Endothelial cell of umbilical vein (primary cell): Measurements from ENCODE around the gene PITPNM2. TPM values are rescaled to one million over a fixed set of nuclear protein-coding genes. Genes with fewer than 3 reads are reported as not detected.

Experiments used
- BruUV-seq: library from RNA; stranded (reverse); fragments of 400-500 nt; replicated peaks from 2 replicates; lab custom pipeline; 2021; lab: Mats Ljungman, UMichigan
- CTCF ChIA-PET: fragments of 300-600, 350-600 bp; sonication (Branson Sonifier 250); formaldehyde crosslinking; loops from one replicate; lab custom pipeline; 2021; ENCODE audit warnings: antibody characterized with exemption, inconsistent platforms; lab: Charles Lee
- POLR2A ChIA-PET: fragments of 300-600, 350-600 bp; sonication (Branson Sonifier 250); formaldehyde crosslinking; loops from one replicate; lab custom pipeline; 2021; ENCODE audit warnings: antibody characterized with exemption, inconsistent platforms; lab: Charles Lee
- DNase-seq: peaks from one replicate; pipeline ENCODE4 v3.0.0-alpha.2; 2011; ENCODE audit warnings: low read depth, low spot score
- FAIRE-seq: peaks from 2 replicates; lab custom pipeline; 2011; peaks lifted over from hg19 to GRCh38; lab: Jason Lieb, UNC
- H2AFZ ChIP-seq: 2 replicates; pipeline ENCODE4 v1.6.0; 2012; ENCODE audit warnings: low read depth, low read length, control low read depth, inconsistent platforms
- H3K27ac ChIP-seq: 2 replicates; pipeline ENCODE4 v1.5.1; 2011; ENCODE audit warnings: low read depth, mild to moderate bottlenecking, control low read depth, low read length, moderate library complexity; ENCODE audit not compliant: insufficient read depth
- H3K27me3 ChIP-seq, 2 experiments: 2 replicates each; pipeline versions ENCODE4 v1.6.0 to v1.6.1; 2011; ENCODE audit warnings: low read length in 2 of 2, mixed read lengths in 1 of 2; ENCODE audit not compliant: control insufficient read depth in 2 of 2, insufficient read depth in 2 of 2
- H3K36me3 ChIP-seq, 2 experiments: 2 replicates in 1 of 2; 3 replicates in 1 of 2; pipeline ENCODE4 v1.5.1; 2011; ENCODE audit warnings: low read length in 2 of 2, mild to moderate bottlenecking in 1 of 2, moderate library complexity in 1 of 2; ENCODE audit not compliant: control insufficient read depth in 2 of 2, insufficient read depth in 2 of 2; ENCODE audit errors: extremely low read depth in 1 of 2
- H3K4me1 ChIP-seq: 3 replicates; pipeline ENCODE4 v1.5.1; 2011; ENCODE audit warnings: mild to moderate bottlenecking, low read length; ENCODE audit not compliant: control insufficient read depth, insufficient read depth; ENCODE audit errors: extremely low read depth
- H3K4me2 ChIP-seq: 2 replicates; pipeline ENCODE4 v1.6.1; 2011; ENCODE audit warnings: low read length, control low read depth, mixed read lengths; ENCODE audit not compliant: insufficient read depth
- H3K4me3 ChIP-seq, 3 experiments: fragments of 200-600 bp in 1 of 3; sonication (generic), shearing (Covaris generic) in 1 of 3; replicated peaks in 1 of 3; 2 replicates each; pipeline ENCODE4 v1.5.1; 2011 to 2016; ENCODE audit warnings: control low read depth in 3 of 3, low read length in 3 of 3, mild to moderate bottlenecking in 2 of 3, inconsistent platforms in 1 of 3, low read depth in 1 of 3, moderate library complexity in 1 of 3; ENCODE audit not compliant: insufficient read depth in 1 of 3
- H3K79me2 ChIP-seq: 2 replicates; pipeline ENCODE4 v1.6.0; 2012; ENCODE audit warnings: low read length, inconsistent platforms; ENCODE audit not compliant: control insufficient read depth, insufficient read depth
- H3K9ac ChIP-seq: replicated peaks from 2 replicates; pipeline ENCODE3; 2011; ENCODE audit warnings: low read length, control low read depth; ENCODE audit not compliant: insufficient read depth; ENCODE audit errors: extremely low read depth
- H3K9me1 ChIP-seq: replicated peaks from 3 replicates; pipeline ENCODE4 v1.6.0; 2011; ENCODE audit warnings: mild to moderate bottlenecking, low read length; ENCODE audit not compliant: control insufficient read depth, insufficient read depth; ENCODE audit errors: extremely low read depth
- H3K9me3 ChIP-seq: replicated peaks from 2 replicates; pipeline ENCODE4 v1.5.1; 2012; ENCODE audit warnings: low read length, inconsistent platforms; ENCODE audit not compliant: control insufficient read depth, insufficient read depth
- H4K20me1 ChIP-seq: replicated peaks from 2 replicates; pipeline ENCODE3; 2011; ENCODE audit warnings: mild to moderate bottlenecking, low read length; ENCODE audit not compliant: control insufficient read depth, insufficient read depth; ENCODE audit errors: extremely low read depth
- CTCF ChIP-seq, 2 donors: IDR thresholded peaks; 1 replicate in 1 of 2; 2 replicates in 1 of 2; pipeline ENCODE4 v1.5.1; 2011; ENCODE audit warnings: low read length in 2 of 2, mild to moderate bottlenecking in 2 of 2, moderate library complexity in 2 of 2, control low read depth in 1 of 2, inconsistent platforms in 1 of 2, low read depth in 1 of 2; ENCODE audit not compliant: insufficient read depth in 1 of 2; ENCODE audit errors: extremely low read depth in 1 of 2
- EZH2 ChIP-seq: IDR thresholded peaks from 2 replicates; pipeline ENCODE4 v1.6.1; 2012; ENCODE audit warnings: borderline replicate concordance, low read depth, mild to moderate bottlenecking, moderate library complexity, low read length, inconsistent platforms; ENCODE audit not compliant: severe bottlenecking
- FOS ChIP-seq: IDR thresholded peaks from 2 replicates; pipeline ENCODE4 v1.6.1; 2011; ENCODE audit warnings: mild to moderate bottlenecking, low read length, moderate library complexity, borderline replicate concordance; ENCODE audit not compliant: insufficient read depth
- GATA2 ChIP-seq: IDR thresholded peaks from 2 replicates; pipeline ENCODE4 v1.7.0; 2011; ENCODE audit warnings: low read depth, mild to moderate bottlenecking, moderate library complexity, mixed read lengths, low read length; ENCODE audit not compliant: insufficient read length, insufficient read depth
- JUN ChIP-seq: IDR thresholded peaks from 2 replicates; pipeline ENCODE4 v1.6.1; 2011; ENCODE audit warnings: borderline replicate concordance, low read depth; ENCODE audit not compliant: insufficient read length, insufficient read depth
- MAX ChIP-seq: IDR thresholded peaks from 2 replicates; pipeline ENCODE4 v1.6.1; 2011; ENCODE audit not compliant: insufficient read depth, insufficient read length
- MYC ChIP-seq: IDR thresholded peaks from one replicate; pipeline ENCODE4 v1.6.1; 2011; ENCODE audit warnings: mild to moderate bottlenecking, low read depth, low read length
- POLR2A ChIP-seq: IDR thresholded peaks from 2 replicates; pipeline ENCODE4 v1.6.1; 2012; ENCODE audit warnings: low read depth, mild to moderate bottlenecking, control low read depth, low read length
- POLR2AphosphoS5 ChIP-seq: IDR thresholded peaks from 2 replicates; pipeline ENCODE4 v1.6.1; 2012; ENCODE audit warnings: low read depth, mild to moderate bottlenecking, control low read depth, low read length, moderate library complexity; ENCODE audit not compliant: insufficient read depth
- dilution Hi-C: fragments of 300-500 bp; cut with MboI; formaldehyde crosslinking; loops from one replicate; pipeline ENCODE4 v1.15.0; 2019; ENCODE audit warnings: low sequenced_read_pairs; ENCODE audit not compliant: extremely low pct_ligation_motif_present
- intact Hi-C: fragments of 100-400 bp; cut with micrococcal nuclease; formaldehyde crosslinking; loops from one replicate; pipeline ENCODE4 v1.10.0; 2022
- polyA plus RNA-seq, 4 experiments: library from polyadenylated mRNA; depleted of rRNA in 3 of 4; stranded (reverse) in 3 of 4; unstranded in 1 of 4; fragments of >200 nt; gene quantifications; 2 replicates each; pipeline versions ENCODE4 v1.2.1 to v1.2.3, GENCODE V29; 2011 to 2012; ENCODE audit warnings: missing spikeins in 1 of 4
- total RNA-seq: library from RNA; stranded (reverse); gene quantifications from 2 replicates; pipeline ENCODE4 v1.2.3, GENCODE V29; 2021

PITPNM2 gene
- total and polyA plus RNA-seq, 2 donors (not counting 3 experiments of a cell fraction or from before 2014, with no cell fraction given), result 4.2 to 15.9 TPM

GRCh38 chr12:123102366-123102765 is 48.5 kb downstream of the PITPNM2 start:
- H3K4me2 ChIP-seq, result no peak overlapping the region
- intact Hi-C loops (no loop called here), dilution Hi-C loops (no loop called here)
- no peaks in the 10 kb centered on the region for H3K27me3 ChIP-seq
- H3K4me3 ChIP-seq, result no peak overlapping the region
- no peaks in the 10 kb centered on the region for H3K79me2 ChIP-seq
- no peaks in the 10 kb centered on the region for H3K9me3 ChIP-seq
- H3K9ac ChIP-seq, result no peak overlapping the region
- POLR2A ChIA-PET, result no interaction called here
- no peaks in the 10 kb centered on the region for H3K36me3 ChIP-seq
- no peak overlapping the region for H3K27ac ChIP-seq
- peaks cover 27% of the 10 kb centered on the region for H3K4me1 ChIP-seq
- CTCF ChIA-PET, result interaction anchor here (0.9 kb wide), 1 partner anchor 12 kb away, joined by 3 read pairs; no protein-coding TSS in a partner anchor
- TF ChIP-seq POLR2A, result no peak
- TF ChIP-seq GATA2, result no peak
- TF ChIP-seq JUN, result no peak
- no peak for TF ChIP-seq EZH2
- no peak for TF ChIP-seq MAX
- no peak for TF ChIP-seq FOS
- TF ChIP-seq MYC, result no peak
- no peak for TF ChIP-seq CTCF (IDR thresholded peaks at IDR 0.05; ENCODE audit: extremely low read depth in 1 of 2, insufficient read depth in 1 of 2, low read depth in 1 of 2, low read length in 2 of 2)
- no peak for TF ChIP-seq POLR2AphosphoS5
- no peaks in the 10 kb centered on the region for H3K9me1 ChIP-seq
- H4K20me1 ChIP-seq, result no peaks in the 10 kb centered on the region
- FAIRE-seq (no peak), DNase-seq (no peak)
- no TSS peak for BruUV-seq
- no peak overlapping the region for H2AFZ ChIP-seq
